H1 (cell line): ENCODE data around the gene ERMARD. TPM values are rescaled to one million over a fixed set of nuclear protein-coding genes. Genes with fewer than 3 reads are reported as not detected.

ENCODE experiments used
- JUN ChIP-seq: IDR thresholded peaks from 2 replicates; pipeline ENCODE4 v1.6.1; 2011; ENCODE audit warnings: low read depth, mild to moderate bottlenecking, improper control_type of control experiment, low read length
- KDM1A ChIP-seq: fragments of 200-600, 300-600 bp; sonication (generic); IDR thresholded peaks from 2 replicates; pipeline ENCODE4 v1.7.1; 2016; ENCODE audit warnings: mild to moderate bottlenecking, low read length, borderline replicate concordance
- MAFK ChIP-seq: IDR thresholded peaks from 2 replicates; pipeline ENCODE4 v1.6.1; 2012; ENCODE audit warnings: low read depth, mild to moderate bottlenecking, improper control_type of control experiment, low read length
- NRF1 ChIP-seq: IDR thresholded peaks from 2 replicates; pipeline ENCODE4 v1.6.1; 2011; ENCODE audit warnings: mild to moderate bottlenecking, low read depth, low read length, improper control_type of control experiment
- POLR2A ChIP-seq, 2 experiments: IDR thresholded peaks; 1 replicate in 1 of 2; 2 replicates in 1 of 2; pipeline ENCODE4 v1.6.1; 2011; ENCODE audit warnings: low read depth in 2 of 2, low read length in 2 of 2, mild to moderate bottlenecking in 2 of 2; ENCODE audit errors: control extremely low read depth in 1 of 2
- RAD21 ChIP-seq, 2 experiments: IDR thresholded peaks in 1 of 2; conservative IDR thresholded peaks in 1 of 2; 2 replicates each; pipeline ENCODE4 v1.6.1; 2011; ENCODE audit warnings: low read depth in 2 of 2, low read length in 2 of 2, improper control_type of control experiment in 1 of 2, inconsistent platforms in 1 of 2, mild to moderate bottlenecking in 1 of 2, moderate library complexity in 1 of 2
- TAF1 ChIP-seq: IDR thresholded peaks from 2 replicates; pipeline ENCODE4 v1.6.1; 2011; ENCODE audit warnings: mild to moderate bottlenecking, low read depth, low read length
- polyA plus RNA-seq, 7 experiments: library from polyadenylated mRNA; depleted of rRNA in 3 of 7; stranded (reverse) in 5 of 7; unstranded in 2 of 7; fragments of >200 nt in 5 of 7; fragments of 200-250 nt in 2 of 7; gene quantifications; 1 replicate in 5 of 7; 2 replicates in 1 of 7; 4 replicates in 1 of 7; pipeline versions ENCODE4 v1.2.1 to v1.2.3, GENCODE V29; 2011 to 2013; ENCODE audit warnings: missing spikeins in 2 of 7, mixed read lengths in 2 of 7
- total RNA-seq: library from RNA; stranded (reverse); fragmentation: NEBNext Ultra II Directional; extraction: Animal tissue kit (Norgen Biotek cat#: 25700); gene quantifications from 2 replicates; pipeline ENCODE4 v1.2.1, GENCODE V29; 2021
- TF ChIP-seq, protein P1 (sequence below), 3 experiments: IDR thresholded peaks; 1 replicate in 2 of 3; 2 replicates in 1 of 3; pipeline versions ENCODE4 v1.5.1 to v1.6.1; 2011; ENCODE audit warnings: low read length in 3 of 3, mild to moderate bottlenecking in 3 of 3, inconsistent platforms in 2 of 3, low read depth in 1 of 3, moderate library complexity in 1 of 3; ENCODE audit not compliant: insufficient read depth in 1 of 3; ENCODE audit errors: control extremely low read depth in 1 of 3
- TF ChIP-seq, protein P2 (sequence below): IDR thresholded peaks from 2 replicates; pipeline ENCODE4 v1.6.1; 2012; ENCODE audit warnings: inconsistent platforms
- TF ChIP-seq, protein P3 (sequence below): IDR thresholded peaks from 2 replicates; pipeline ENCODE4 v1.6.1; 2012; ENCODE audit warnings: inconsistent platforms

ERMARD gene
- total and polyA plus RNA-seq, 2 of the 8 experiments (the other 6 are each of a cell fraction or from before 2014, with no cell fraction given) = 12.2 to 25.6 TPM

DNA sequence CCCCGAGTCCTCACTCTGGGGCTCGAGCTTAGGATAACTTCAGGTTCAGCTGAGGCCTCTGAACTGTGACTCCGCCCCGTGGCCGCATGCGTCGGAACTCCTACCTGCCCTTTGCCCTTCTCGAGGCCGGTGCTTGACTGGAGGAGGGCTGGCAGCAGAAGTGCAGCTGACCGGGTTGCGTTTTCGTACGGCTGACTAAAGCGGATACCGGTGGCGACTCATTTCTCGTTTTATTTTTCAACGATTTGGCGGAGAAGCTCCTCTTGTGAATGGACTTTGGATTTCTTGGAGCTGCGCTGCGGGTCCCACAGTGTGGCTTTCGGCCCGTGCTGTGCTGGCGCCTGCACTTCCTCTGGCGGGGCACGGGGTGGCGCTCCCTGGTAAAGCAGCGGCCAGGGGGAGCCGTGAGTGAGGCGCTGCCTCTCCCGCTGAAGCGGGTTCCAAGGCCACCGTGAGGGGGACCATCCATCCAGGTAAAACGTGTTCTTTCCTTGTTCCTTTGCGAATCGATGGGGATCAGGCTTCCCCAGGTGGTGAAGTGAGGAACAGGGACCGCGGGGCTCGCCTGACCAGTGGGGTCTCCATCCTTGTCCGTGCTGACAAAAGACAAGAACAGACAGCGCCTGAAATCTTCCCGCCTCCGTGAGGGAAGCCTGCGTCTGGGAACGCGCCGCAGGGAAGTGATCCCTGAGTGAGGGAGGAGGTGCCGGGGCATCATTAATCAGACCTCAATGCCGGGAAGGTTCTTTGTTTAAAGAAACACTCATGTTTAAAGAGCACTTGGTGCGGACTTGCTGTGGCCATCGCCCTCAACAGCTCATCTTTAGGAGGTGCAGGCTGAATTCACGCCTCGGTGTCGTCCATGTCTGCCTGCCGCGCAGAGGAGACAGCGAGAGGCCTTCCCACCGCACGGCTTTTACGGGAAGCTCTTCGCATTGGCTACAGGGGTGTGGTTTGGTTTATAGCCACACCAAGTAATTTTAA lies 38.8 kb downstream of the ERMARD start (continued):
- TF ChIP-seq RAD21 (IDR thresholded peaks at IDR 0.05 in 1 of 2, conservative IDR thresholded peaks at IDR 0.05 in 1 of 2; ENCODE audit: low read depth in 2 of 2, low read length in 2 of 2) (peak; percentile 95 to 96), KDM1A (no peak), MAFK (no peak), NRF1 (no peak), POLR2A (IDR thresholded peaks at IDR 0.05; ENCODE audit: control extremely low read depth in 1 of 2, low read depth in 2 of 2, low read length in 2 of 2) (peak in 1 of 2 experiments; percentile 45; a peak in 2 of 3 replicates), JUN (no peak), TAF1 (peak; percentile 45)
- TF ChIP-seq, protein P1, sequence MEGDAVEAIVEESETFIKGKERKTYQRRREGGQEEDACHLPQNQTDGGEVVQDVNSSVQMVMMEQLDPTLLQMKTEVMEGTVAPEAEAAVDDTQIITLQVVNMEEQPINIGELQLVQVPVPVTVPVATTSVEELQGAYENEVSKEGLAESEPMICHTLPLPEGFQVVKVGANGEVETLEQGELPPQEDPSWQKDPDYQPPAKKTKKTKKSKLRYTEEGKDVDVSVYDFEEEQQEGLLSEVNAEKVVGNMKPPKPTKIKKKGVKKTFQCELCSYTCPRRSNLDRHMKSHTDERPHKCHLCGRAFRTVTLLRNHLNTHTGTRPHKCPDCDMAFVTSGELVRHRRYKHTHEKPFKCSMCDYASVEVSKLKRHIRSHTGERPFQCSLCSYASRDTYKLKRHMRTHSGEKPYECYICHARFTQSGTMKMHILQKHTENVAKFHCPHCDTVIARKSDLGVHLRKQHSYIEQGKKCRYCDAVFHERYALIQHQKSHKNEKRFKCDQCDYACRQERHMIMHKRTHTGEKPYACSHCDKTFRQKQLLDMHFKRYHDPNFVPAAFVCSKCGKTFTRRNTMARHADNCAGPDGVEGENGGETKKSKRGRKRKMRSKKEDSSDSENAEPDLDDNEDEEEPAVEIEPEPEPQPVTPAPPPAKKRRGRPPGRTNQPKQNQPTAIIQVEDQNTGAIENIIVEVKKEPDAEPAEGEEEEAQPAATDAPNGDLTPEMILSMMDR (IDR thresholded peaks at IDR 0.05; ENCODE audit: control extremely low read depth in 1 of 3, insufficient read depth in 1 of 3, low read depth in 1 of 3, low read length in 3 of 3) = peak; percentile 91 to 98 (median 96)
- TF ChIP-seq, protein P2, sequence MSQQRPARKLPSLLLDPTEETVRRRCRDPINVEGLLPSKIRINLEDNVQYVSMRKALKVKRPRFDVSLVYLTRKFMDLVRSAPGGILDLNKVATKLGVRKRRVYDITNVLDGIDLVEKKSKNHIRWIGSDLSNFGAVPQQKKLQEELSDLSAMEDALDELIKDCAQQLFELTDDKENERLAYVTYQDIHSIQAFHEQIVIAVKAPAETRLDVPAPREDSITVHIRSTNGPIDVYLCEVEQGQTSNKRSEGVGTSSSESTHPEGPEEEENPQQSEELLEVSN = peak; percentile 93
- TF ChIP-seq, protein P3, sequence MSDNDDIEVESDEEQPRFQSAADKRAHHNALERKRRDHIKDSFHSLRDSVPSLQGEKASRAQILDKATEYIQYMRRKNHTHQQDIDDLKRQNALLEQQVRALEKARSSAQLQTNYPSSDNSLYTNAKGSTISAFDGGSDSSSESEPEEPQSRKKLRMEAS = peak; percentile 83
